HG03095 (cell line): ENCODE data around the gene CTSG.
"Not testable (repeated sequence)": the region's sequence is repeated elsewhere in the genome, so short reads cannot be mapped to it uniquely, and the experiment has no call there.

ENCODE experiments used
- ATAC-seq: cut with Tn5 transposase; IDR thresholded peaks from one replicate; pipeline ENCODE4 v1.9.1; 2021; ENCODE audit warnings: moderate library complexity; ENCODE audit not compliant: unreplicated experiment

The CTSG gene

GRCh38 chr14:24549064-24549463 is 27.0 kb downstream of the CTSG start:
- not testable (repeated sequence) for ATAC-seq

GRCh38 chr14:24542346-24542936 is 33.6 kb downstream of the CTSG start:
- ATAC-seq: no peak

GRCh38 chr14:24535737-24536136 is 40.3 kb downstream of the CTSG start:
- ATAC-seq: no peak

- ATAC-seq: no peak
Measured at GRCh38 chr14:24534286-24534685, 41.8 kb downstream of the CTSG start.

GRCh38 chr14:24525877-24526620 is 50.0 kb downstream of the CTSG start:
- ATAC-seq: not testable (repeated sequence)
